Naive B cell (primary cell): Measurements from ENCODE around the gene RASGRF1. TPM values are rescaled to one million over a fixed set of nuclear protein-coding genes. Genes with fewer than 3 reads are reported as not detected.
A peak's percentile ranks its signal among the peaks of the same experiment; 100 is the strongest.

Source experiments
- ATAC-seq, 2 donors: fragments of 150-1000 bp; cut with Tn5 transposase; 2 replicates each; pipeline ENCODE4 v1.10.0; 2021; ENCODE audit warnings: low read depth in 2 of 2, mild to moderate bottlenecking in 2 of 2, moderate library complexity in 2 of 2
- DNase-seq: peaks from one replicate; pipeline ENCODE4 v3.0.0; 2022
- H3K27ac Mint-ChIP-seq, 6 donors: one replicate each; pipeline ENCODE4 v1.8.0; 2020 to 2022; ENCODE audit warnings: mild to moderate bottlenecking in 6 of 6, mixed read lengths in 6 of 6, moderate library complexity in 5 of 6, inconsistent platforms in 2 of 6
- H3K27me3 Mint-ChIP-seq, 3 donors: one replicate each; pipeline ENCODE4 v1.8.0; 2021 to 2022; ENCODE audit warnings: mixed read lengths in 3 of 3, mild to moderate bottlenecking in 1 of 3
- H3K36me3 Mint-ChIP-seq, 2 donors: one replicate each; pipeline ENCODE4 v1.8.0; 2020 to 2022; ENCODE audit warnings: mixed read lengths in 2 of 2, inconsistent platforms in 1 of 2, mild to moderate bottlenecking in 1 of 2
- H3K4me1 Mint-ChIP-seq, 3 donors: one replicate each; pipeline ENCODE4 v1.8.0; 2020 to 2022; ENCODE audit warnings: mixed read lengths in 3 of 3, inconsistent platforms in 1 of 3, mild to moderate bottlenecking in 1 of 3, moderate library complexity in 1 of 3
- H3K4me3 Mint-ChIP-seq, 8 donors: one replicate each; pipeline ENCODE4 v1.8.0; 2020 to 2022; ENCODE audit warnings: mild to moderate bottlenecking in 8 of 8, mixed read lengths in 8 of 8, moderate library complexity in 8 of 8, inconsistent platforms in 2 of 8
- H3K9me3 Mint-ChIP-seq, 7 donors: one replicate each; pipeline ENCODE4 v1.8.0; 2020 to 2022; ENCODE audit warnings: mixed read lengths in 7 of 7, mild to moderate bottlenecking in 5 of 7, inconsistent platforms in 2 of 7, moderate library complexity in 1 of 7
- polyA plus RNA-seq, 6 donors: library from polyadenylated mRNA; unstranded; fragments of 300-500 nt; fragmentation: Illumina TruSeq; gene quantifications; one replicate each; pipeline ENCODE4 v1.2.3, GENCODE V29; 2021; ENCODE audit warnings: low read depth in 6 of 6

Gene RASGRF1, protein sequence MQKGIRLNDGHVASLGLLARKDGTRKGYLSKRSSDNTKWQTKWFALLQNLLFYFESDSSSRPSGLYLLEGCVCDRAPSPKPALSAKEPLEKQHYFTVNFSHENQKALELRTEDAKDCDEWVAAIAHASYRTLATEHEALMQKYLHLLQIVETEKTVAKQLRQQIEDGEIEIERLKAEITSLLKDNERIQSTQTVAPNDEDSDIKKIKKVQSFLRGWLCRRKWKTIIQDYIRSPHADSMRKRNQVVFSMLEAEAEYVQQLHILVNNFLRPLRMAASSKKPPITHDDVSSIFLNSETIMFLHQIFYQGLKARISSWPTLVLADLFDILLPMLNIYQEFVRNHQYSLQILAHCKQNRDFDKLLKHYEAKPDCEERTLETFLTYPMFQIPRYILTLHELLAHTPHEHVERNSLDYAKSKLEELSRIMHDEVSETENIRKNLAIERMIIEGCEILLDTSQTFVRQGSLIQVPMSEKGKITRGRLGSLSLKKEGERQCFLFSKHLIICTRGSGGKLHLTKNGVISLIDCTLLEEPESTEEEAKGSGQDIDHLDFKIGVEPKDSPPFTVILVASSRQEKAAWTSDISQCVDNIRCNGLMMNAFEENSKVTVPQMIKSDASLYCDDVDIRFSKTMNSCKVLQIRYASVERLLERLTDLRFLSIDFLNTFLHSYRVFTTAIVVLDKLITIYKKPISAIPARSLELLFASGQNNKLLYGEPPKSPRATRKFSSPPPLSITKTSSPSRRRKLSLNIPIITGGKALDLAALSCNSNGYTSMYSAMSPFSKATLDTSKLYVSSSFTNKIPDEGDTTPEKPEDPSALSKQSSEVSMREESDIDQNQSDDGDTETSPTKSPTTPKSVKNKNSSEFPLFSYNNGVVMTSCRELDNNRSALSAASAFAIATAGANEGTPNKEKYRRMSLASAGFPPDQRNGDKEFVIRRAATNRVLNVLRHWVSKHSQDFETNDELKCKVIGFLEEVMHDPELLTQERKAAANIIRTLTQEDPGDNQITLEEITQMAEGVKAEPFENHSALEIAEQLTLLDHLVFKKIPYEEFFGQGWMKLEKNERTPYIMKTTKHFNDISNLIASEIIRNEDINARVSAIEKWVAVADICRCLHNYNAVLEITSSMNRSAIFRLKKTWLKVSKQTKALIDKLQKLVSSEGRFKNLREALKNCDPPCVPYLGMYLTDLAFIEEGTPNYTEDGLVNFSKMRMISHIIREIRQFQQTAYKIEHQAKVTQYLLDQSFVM (N-terminal part only)
- polyA plus RNA-seq, result under 1 TPM in 2 of 6 donors, not detected in 4; 0.04 to 0.25 TPM

DNA sequence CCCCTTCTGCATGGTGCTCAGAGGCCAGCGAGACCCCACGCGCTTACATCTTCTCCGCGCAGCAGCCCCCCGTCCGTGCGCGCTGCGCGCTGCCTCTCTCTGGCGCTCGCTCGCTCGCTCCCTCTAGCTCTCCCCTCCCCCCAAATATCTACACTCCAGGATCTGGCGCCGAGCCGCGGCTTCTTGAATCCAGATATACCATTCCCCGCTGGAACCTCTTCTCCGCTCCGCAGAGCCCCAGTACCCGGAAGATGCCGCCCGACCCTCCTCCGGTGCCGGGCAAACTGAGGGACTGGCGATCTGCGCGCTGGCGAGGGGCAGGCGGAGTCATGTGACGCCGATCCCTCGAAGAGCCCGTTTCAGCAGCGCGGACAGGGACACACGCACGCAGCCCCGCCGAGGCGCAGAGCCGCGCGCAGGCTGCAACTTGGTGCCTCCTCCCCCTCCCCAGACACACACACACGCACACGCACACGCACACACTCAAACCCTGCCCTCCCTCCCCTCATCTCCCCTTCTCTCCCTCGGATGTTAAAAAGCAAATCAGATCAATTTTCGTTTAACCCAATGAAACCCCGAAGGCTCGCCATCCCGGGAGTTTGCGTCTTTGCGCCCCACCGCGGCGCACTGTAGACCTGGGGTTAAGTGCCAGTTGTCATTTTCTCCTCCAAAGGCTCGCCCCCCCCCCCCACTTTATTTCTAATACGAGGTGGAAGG lies at the start of gene RASGRF1:
Gene RASGRF1, minus strand, starts transcription at position 294 of the 717 bp plus-strand sequence. Its CDS starts 282 bp downstream, at position 12.
- peaks cover 5 to 11% of the 10 kb centered on the region in 2 donors for H3K36me3 Mint-ChIP-seq
- H3K4me1 Mint-ChIP-seq, result peaks cover 19 to 31% (median 22%) of the 10 kb centered on the region in 3 donors
- no peak for DNase-seq
- ATAC-seq, result no peak
- no peaks in the 10 kb centered on the region for H3K9me3 Mint-ChIP-seq
- peak within 1 kb of the TSS in 7 of 8 donors; percentile 42 to 77 (median 65) for H3K4me3 Mint-ChIP-seq
- H3K27ac Mint-ChIP-seq, result peak within 1 kb of the TSS in 1 of 6 donors; percentile 69
- H3K27me3 Mint-ChIP-seq, result peaks cover 48 to 89% (median 83%) of the 10 kb centered on the region in 3 donors

DNA sequence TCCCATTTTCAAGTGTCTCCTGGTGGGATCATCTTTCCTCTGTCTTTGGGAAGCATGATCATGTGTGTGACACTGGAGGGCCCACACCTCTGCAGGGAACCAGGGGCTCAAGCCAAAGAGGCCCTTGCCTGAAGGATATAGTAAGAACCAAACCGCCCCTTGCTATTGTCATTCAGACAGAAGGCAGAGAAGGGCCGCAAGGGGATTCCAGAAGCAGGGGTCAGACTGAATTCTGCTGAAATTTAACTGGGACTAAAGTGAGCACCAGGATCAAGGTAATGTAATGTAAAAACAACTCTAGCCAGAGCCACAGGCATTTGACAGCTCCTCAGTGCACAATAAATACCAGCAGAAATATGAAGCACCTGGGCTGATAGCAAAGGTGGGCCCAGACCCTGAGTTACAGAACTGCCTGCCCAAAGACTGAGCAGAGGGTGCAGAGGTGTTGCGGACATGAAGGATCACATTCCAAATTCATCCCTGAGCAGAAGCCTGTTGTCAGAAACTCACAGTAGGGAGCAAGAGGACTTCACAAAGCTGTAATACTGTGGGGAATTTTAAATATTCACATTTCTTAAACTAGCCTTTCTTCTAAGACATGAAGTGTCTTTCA lies 46.0 kb upstream of the RASGRF1 start:
- ATAC-seq, result no peak
- peaks cover 48 to 78% (median 61%) of the 10 kb centered on the region in 3 donors for H3K27me3 Mint-ChIP-seq
- peaks cover 0 to 5% of the 10 kb centered on the region in 2 donors for H3K36me3 Mint-ChIP-seq
- H3K27ac Mint-ChIP-seq, result peak overlapping the region in 1 of 6 donors; percentile 25
- no peaks in the 10 kb centered on the region for H3K4me1 Mint-ChIP-seq
- DNase-seq, result no peak
- peaks cover 0 to 9% (median 2%) of the 10 kb centered on the region in 7 donors for H3K9me3 Mint-ChIP-seq
- H3K4me3 Mint-ChIP-seq, result no peak overlapping the region

DNA sequence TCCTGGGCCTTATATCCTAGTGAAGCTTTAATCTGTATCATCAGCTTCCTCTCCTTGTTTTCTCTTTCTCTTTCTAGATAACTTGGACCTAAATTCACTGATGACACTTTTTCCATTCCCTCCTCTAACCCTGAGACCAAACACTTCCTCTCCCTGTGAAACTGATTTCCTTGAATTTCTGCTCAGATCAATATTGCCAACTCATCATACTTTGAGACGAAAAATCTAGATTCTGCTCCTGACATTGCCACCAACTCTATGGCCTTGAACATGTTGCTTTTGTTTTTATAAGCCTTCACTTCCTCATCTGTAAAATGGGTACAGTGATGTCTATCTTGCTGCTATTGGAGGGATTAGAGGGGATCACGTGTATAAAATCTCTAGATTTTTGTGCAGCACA lies 42.7 kb upstream of the RASGRF1 start:
- Mint-ChIP-seq H3K27ac (peak overlapping the region in 1 of 6 donors; percentile 42), H3K4me3 (no peak overlapping the region), H3K9me3 (peaks cover 0 to 9% (median 2%) of the 10 kb centered on the region in 7 donors), H3K27me3 (peaks cover 42 to 76% (median 49%) of the 10 kb centered on the region in 3 donors), H3K4me1 (no peaks in the 10 kb centered on the region), H3K36me3 (peaks cover 0 to 5% of the 10 kb centered on the region in 2 donors)
- no peak for ATAC-seq
- DNase-seq, result no peak

DNA sequence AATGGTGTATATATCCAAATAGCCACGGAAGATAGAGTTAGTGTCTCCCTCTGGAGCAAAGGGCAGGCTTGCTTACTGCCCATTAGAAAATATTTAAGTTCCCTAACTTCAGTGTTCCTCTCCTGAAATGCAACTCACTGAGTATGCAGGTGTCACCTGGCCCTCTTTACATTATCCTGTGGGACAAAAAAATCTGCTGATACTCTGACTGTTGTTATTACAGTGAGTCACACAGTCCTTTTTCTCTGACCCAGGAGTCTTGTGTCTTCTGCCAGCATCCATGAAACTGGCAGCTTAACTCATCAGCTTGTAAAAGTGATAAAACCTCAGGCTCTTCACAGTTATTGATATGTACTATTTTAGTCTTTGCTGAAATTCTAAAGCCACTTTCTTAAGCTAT lies 42.2 kb upstream of the RASGRF1 start:
- H3K27ac Mint-ChIP-seq, result no peak overlapping the region
- H3K4me1 Mint-ChIP-seq, result no peaks in the 10 kb centered on the region
- peaks cover 42 to 73% (median 47%) of the 10 kb centered on the region in 3 donors for H3K27me3 Mint-ChIP-seq
- H3K9me3 Mint-ChIP-seq, result peaks cover 2 to 10% (median 3%) of the 10 kb centered on the region in 7 donors
- H3K36me3 Mint-ChIP-seq, result peaks cover 0 to 5% of the 10 kb centered on the region in 2 donors
- DNase-seq (no peak), ATAC-seq (no peak)
- H3K4me3 Mint-ChIP-seq, result no peak overlapping the region

DNA sequence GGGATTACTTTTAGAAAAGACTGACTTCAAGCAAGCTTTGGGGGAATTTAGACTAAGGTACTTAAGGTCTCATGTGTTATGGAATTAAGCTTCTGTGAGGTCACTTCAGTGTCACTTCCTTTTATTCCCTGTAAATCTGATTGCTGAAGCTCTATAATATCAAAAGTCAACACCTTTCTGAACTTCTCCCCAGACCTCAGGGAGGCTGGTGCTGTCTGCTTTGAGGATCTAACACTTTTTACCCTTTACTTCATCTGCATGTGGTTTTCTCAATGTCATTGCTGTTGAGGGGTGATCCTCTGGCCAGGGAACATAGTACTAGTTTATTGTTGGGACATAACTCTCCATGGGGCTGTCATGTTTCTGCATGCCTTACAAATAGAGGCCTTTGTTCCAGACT lies 41.8 kb upstream of the RASGRF1 start:
- Mint-ChIP-seq H3K4me3 (no peak overlapping the region), H3K27me3 (peaks cover 43 to 76% (median 51%) of the 10 kb centered on the region in 3 donors)
- no peak for ATAC-seq

DNA sequence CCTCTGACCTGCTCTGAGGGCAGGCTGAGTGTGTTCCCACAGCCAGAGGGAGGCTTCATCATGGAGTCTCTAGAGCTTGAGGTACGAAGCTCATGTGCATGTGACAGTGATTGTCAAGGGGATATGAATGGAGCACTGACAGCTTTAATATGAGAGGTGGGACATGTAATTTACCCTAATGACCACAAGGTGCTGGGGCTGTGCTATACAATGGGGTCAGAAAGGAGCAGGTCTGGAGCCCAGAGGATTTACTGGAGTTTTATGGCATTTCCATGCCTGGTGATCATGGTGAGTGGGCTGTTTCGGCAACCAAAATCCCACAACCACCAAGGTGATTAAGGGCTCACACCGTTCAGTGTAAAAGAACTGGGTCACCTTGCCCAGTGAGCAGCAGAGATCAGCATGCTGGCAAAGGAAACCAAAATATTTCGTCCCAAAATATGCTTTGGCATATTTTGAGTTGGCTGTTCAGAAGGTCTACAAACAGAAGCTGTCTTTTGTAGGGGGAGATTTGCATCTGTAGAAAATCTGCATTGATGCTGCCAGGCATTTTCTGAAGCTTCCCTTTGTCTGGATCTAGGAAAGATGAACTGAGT lies 40.1 kb upstream of the RASGRF1 start:
- no peaks in the 10 kb centered on the region for H3K4me1 Mint-ChIP-seq
- H3K27ac Mint-ChIP-seq, result no peak overlapping the region
- peaks cover 0 to 5% of the 10 kb centered on the region in 2 donors for H3K36me3 Mint-ChIP-seq
- DNase-seq (no peak), ATAC-seq (no peak)
- H3K9me3 Mint-ChIP-seq, result peaks cover 2 to 14% (median 5%) of the 10 kb centered on the region in 7 donors
- H3K27me3 Mint-ChIP-seq, result peaks cover 41 to 72% (median 42%) of the 10 kb centered on the region in 3 donors
- H3K4me3 Mint-ChIP-seq, result no peak overlapping the region

More for the DNA sequence above, 41.8 kb upstream of the RASGRF1 start:
- no peak for DNase-seq
- H3K4me1 Mint-ChIP-seq, result no peaks in the 10 kb centered on the region
- peaks cover 2 to 14% (median 5%) of the 10 kb centered on the region in 7 donors for H3K9me3 Mint-ChIP-seq
- peaks cover 0 to 5% of the 10 kb centered on the region in 2 donors for H3K36me3 Mint-ChIP-seq
- no peak overlapping the region for H3K27ac Mint-ChIP-seq

DNA sequence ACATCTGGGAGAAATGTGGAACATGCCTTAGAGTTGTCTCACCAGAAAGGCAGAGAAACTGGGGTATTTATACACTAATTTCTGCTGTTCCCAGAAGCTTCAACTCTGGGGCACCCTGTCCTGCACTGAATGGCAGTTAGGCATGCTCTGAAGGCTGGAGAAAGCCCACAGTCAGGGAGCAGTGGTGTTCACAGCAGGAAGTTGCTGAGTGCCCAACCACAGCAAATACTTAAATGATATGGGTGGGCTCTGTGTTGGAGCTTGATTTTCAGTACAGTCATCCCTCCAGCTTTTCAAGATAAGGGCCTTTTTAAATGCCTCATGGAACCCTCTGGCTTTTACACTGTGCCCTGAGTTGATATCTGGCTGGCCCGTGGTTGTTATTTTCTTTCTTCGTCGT lies 38.7 kb upstream of the RASGRF1 start:
- Mint-ChIP-seq H3K27me3 (peaks cover 40 to 72% (median 45%) of the 10 kb centered on the region in 3 donors), H3K4me1 (no peaks in the 10 kb centered on the region)

DNA sequence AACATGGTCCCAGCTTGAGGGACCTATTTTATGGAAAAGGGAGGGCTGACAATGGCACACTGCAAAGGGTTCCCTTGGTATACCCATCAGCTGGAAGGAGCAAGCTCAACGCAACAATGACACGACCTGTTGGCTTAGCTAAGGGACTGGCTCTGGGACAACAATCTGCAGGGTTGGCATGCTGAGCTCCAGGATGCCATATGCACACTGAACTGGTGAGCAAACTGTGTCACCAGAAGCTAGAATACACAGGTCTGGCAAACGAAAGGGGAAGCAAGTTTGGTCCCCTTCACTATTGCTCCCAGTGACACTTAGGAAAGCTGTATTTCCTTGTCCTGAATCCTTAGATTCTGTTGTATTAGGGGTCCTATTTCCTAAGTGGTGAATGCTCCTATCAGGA lies 38.0 kb upstream of the RASGRF1 start:
- Mint-ChIP-seq H3K27me3 (peaks cover 37 to 67% (median 41%) of the 10 kb centered on the region in 3 donors), H3K9me3 (peaks cover 2 to 12% (median 5%) of the 10 kb centered on the region in 7 donors), H3K4me1 (no peaks in the 10 kb centered on the region), H3K27ac (no peak overlapping the region), H3K4me3 (no peak overlapping the region), H3K36me3 (peaks cover 0 to 5% of the 10 kb centered on the region in 2 donors)
- no peak for ATAC-seq
- no peak for DNase-seq

More for the DNA sequence above, 38.7 kb upstream of the RASGRF1 start:
- no peak overlapping the region for H3K4me3 Mint-ChIP-seq
- no peak overlapping the region for H3K27ac Mint-ChIP-seq
- no peak for DNase-seq
- peaks cover 2 to 14% (median 5%) of the 10 kb centered on the region in 7 donors for H3K9me3 Mint-ChIP-seq
- ATAC-seq, result no peak
- H3K36me3 Mint-ChIP-seq, result peaks cover 0 to 5% of the 10 kb centered on the region in 2 donors

DNA sequence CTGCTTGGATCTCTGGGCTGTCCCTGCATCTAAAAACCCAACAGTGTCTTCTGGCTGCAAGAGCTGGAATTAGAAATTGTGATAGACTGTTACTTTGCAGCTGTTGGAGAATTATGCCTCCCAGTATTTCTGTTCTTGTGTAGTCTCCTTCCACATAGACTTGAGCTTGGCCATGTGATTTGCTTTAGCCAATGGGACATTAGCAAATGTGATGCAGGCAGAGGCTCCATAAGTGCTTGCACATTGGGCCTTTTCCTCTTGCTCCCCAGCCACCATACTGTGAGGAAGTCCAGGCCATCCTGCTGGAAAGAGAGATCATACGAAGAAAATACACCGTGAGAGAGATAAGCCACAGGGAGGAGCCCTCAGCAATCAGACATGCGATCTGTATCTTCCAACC lies 33.8 kb upstream of the RASGRF1 start:
- Mint-ChIP-seq H3K27me3 (peaks cover 21 to 48% (median 45%) of the 10 kb centered on the region in 3 donors), H3K4me1 (no peaks in the 10 kb centered on the region), H3K9me3 (peaks cover 0 to 6% (median 5%) of the 10 kb centered on the region in 7 donors), H3K27ac (no peak overlapping the region), H3K4me3 (no peak overlapping the region), H3K36me3 (no peaks in the 10 kb centered on the region)
- DNase-seq (no peak), ATAC-seq (no peak)

DNA sequence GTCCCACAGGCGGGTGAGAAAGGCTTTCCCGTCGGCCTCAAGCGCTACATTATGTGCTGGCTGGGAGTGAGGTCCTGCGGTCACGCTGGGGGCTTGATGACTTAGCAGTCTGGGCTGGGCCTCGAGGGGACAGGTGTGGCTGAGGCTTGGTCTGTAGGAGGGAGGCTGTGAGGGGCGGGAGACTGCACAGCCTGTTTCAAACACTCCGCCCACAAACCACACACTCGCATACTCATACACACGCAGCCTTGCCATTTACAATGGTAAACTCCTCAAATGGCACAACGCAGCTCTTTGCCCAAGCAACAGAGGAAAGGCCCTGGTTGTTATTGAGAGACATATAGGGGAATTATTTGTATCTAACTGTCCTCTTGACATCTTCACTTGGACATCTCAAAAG lies 32.4 kb upstream of the RASGRF1 start:
- Mint-ChIP-seq H3K4me3 (no peak overlapping the region), H3K4me1 (no peaks in the 10 kb centered on the region), H3K9me3 (peaks cover 0 to 6% (median 5%) of the 10 kb centered on the region in 7 donors), H3K36me3 (no peaks in the 10 kb centered on the region), H3K27ac (no peak overlapping the region), H3K27me3 (peaks cover 17 to 40% (median 39%) of the 10 kb centered on the region in 3 donors)
- no peak for ATAC-seq
- DNase-seq, result no peak

DNA sequence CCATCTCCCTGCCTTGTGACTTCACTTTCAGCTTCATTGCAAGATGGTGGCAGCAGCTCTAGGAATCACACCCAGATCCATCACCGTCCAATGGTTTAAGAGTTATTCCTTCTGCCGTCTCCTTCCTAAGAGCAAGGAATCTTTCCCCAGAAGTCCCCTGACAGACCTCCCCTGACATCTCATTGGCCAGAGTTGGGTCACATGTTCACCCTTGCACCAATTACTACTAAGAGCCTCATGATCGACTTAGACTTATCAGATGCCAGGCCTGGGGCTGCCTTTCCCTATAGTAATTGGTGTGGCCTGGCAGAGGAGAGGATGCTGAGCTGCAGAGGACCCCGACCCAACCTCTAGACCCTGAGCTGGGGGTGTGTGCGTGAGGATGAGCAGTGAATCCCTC lies 31.8 kb upstream of the RASGRF1 start:
- Mint-ChIP-seq H3K27ac (peak overlapping the region in 1 of 6 donors; percentile 58), H3K9me3 (peaks cover 0 to 3% (median 0%) of the 10 kb centered on the region in 7 donors), H3K4me1 (no peaks in the 10 kb centered on the region), H3K36me3 (no peaks in the 10 kb centered on the region), H3K4me3 (no peak overlapping the region), H3K27me3 (peaks cover 12 to 40% (median 38%) of the 10 kb centered on the region in 3 donors)
- ATAC-seq (no peak), DNase-seq (no peak)
